ENCODE data around the gene NDUFS3. TPM values are rescaled to one million over a fixed set of nuclear protein-coding genes. Genes with fewer than 3 reads are reported as not detected.
A peak's percentile ranks its signal among the peaks of the same experiment; 100 is the strongest.

Gene NDUFS3
- total and polyA plus RNA-seq, 8 donors: 76.2 to 105 (median 102) TPM

- H3K27ac ChIP-seq: no peak overlapping the region
Observed at GRCh38 chr11:47587039-47587716, 8.3 kb downstream of the NDUFS3 start.

GRCh38 chr11:47587723-47588326 lies 9.0 kb downstream of the NDUFS3 start:
- H3K27ac ChIP-seq: no peak overlapping the region

More at GRCh38 chr11:47587039-47587716, 8.3 kb downstream of the NDUFS3 start:
- Histone ChIP-seq H3K4me1 (peaks cover 0 to 9% of the 10 kb centered on the region in 2 donors), H3K36me3 (peaks cover 0 to 38% of the 10 kb centered on the region in 2 donors), H3K27me3 (peaks cover 0 to 28% of the 10 kb centered on the region in 2 donors), H3K4me3 (no peak overlapping the region), H3K9me3 (no peaks in the 10 kb centered on the region)
- intact Hi-C loops (cut with DNase I): no loop called here
- TF ChIP-seq CTCF (IDR thresholded peaks at IDR 0.05): no peak
- ATAC-seq (no peak), DNase-seq (no peak)

GRCh38 chr11:47589118-47589517 lies 10.2 kb downstream of the NDUFS3 start:
- Histone ChIP-seq H3K4me1 (peaks cover 0 to 15% of the 10 kb centered on the region in 2 donors), H3K27me3 (peaks cover 17 to 47% of the 10 kb centered on the region in 2 donors), H3K4me3 (peak overlapping the region in 1 of 2 donors; percentile 11), H3K36me3 (peaks cover 0 to 18% of the 10 kb centered on the region in 2 donors), H3K9me3 (no peaks in the 10 kb centered on the region), H3K27ac (no peak overlapping the region)
- DNase-seq (no peak), ATAC-seq (no peak)
- TF ChIP-seq CTCF (IDR thresholded peaks at IDR 0.05): no peak
- intact Hi-C loops (cut with DNase I): no loop called here

More at GRCh38 chr11:47587723-47588326, 9.0 kb downstream of the NDUFS3 start:
- intact Hi-C loops (cut with DNase I): no loop called here
- TF ChIP-seq CTCF (IDR thresholded peaks at IDR 0.05): no peak
- Histone ChIP-seq H3K36me3 (peaks cover 0 to 31% of the 10 kb centered on the region in 2 donors), H3K4me3 (no peak overlapping the region), H3K9me3 (no peaks in the 10 kb centered on the region), H3K27me3 (peaks cover 5 to 34% of the 10 kb centered on the region in 2 donors), H3K4me1 (peaks cover 0 to 9% of the 10 kb centered on the region in 2 donors)
- ATAC-seq: peak; percentile 82
- peak in 2 of 4 donors; percentile 83 to 89 for DNase-seq

- DNase-seq: peak in 2 of 4 donors; percentile 46 to 52
- ATAC-seq: peak; percentile 20
- Histone ChIP-seq H3K27ac (no peak overlapping the region), H3K4me3 (peak overlapping the region in 1 of 2 donors; percentile 11), H3K4me1 (peaks cover 0 to 19% of the 10 kb centered on the region in 2 donors), H3K27me3 (peaks cover 22 to 52% of the 10 kb centered on the region in 2 donors), H3K36me3 (peaks cover 0 to 14% of the 10 kb centered on the region in 2 donors), H3K9me3 (no peaks in the 10 kb centered on the region)
- TF ChIP-seq CTCF (IDR thresholded peaks at IDR 0.05): no peak
- intact Hi-C loops (cut with DNase I): no loop called here
Observed at GRCh38 chr11:47589584-47589976, 10.7 kb downstream of the NDUFS3 start.

All from left lung (tissue), 10 donors.